Glutamatergic neuron (in vitro differentiated cells): ENCODE data around the gene UBE2D1. TPM values are rescaled to one million over a fixed set of nuclear protein-coding genes. Genes with fewer than 3 reads are reported as not detected.

Source experiments
- DNase-seq: peaks from one replicate; pipeline ENCODE4 v3.0.0; 2022
- H3K27ac Mint-ChIP-seq: one replicate; pipeline ENCODE4 v1.8.0; 2020; ENCODE audit warnings: mild to moderate bottlenecking, mixed read lengths, inconsistent platforms; ENCODE audit not compliant: unreplicated experiment
- H3K27me3 Mint-ChIP-seq: one replicate; pipeline ENCODE4 v1.8.0; 2020; ENCODE audit warnings: mild to moderate bottlenecking, moderate library complexity, mixed read lengths, inconsistent platforms; ENCODE audit not compliant: unreplicated experiment
- H3K36me3 Mint-ChIP-seq: one replicate; pipeline ENCODE4 v1.8.0; 2020; ENCODE audit warnings: mild to moderate bottlenecking, mixed read lengths, inconsistent platforms; ENCODE audit not compliant: unreplicated experiment
- H3K4me1 Mint-ChIP-seq: one replicate; pipeline ENCODE4 v1.8.0; 2020; ENCODE audit warnings: mild to moderate bottlenecking, low read depth, mixed read lengths, inconsistent platforms; ENCODE audit not compliant: unreplicated experiment
- H3K4me3 Mint-ChIP-seq: one replicate; pipeline ENCODE4 v1.8.0; 2020; ENCODE audit warnings: mild to moderate bottlenecking, mixed read lengths, inconsistent platforms; ENCODE audit not compliant: unreplicated experiment
- H3K9me3 Mint-ChIP-seq: one replicate; pipeline ENCODE4 v1.8.0; 2020; ENCODE audit warnings: mild to moderate bottlenecking, moderate library complexity, mixed read lengths, inconsistent platforms; ENCODE audit not compliant: unreplicated experiment
- CTCF ChIP-seq: fragments of 200-600 bp; sonication (generic); IDR thresholded peaks from one replicate; pipeline ENCODE4 v1.5.0; 2021; ENCODE audit not compliant: partially characterized antibody, unreplicated experiment
- total RNA-seq: library from RNA; stranded (reverse); fragmentation: NEBNext Ultra II Directional; extraction: Animal tissue kit (Norgen Biotek cat#: 25700); gene quantifications from one replicate; pipeline ENCODE4 v1.2.1, GENCODE V29; 2021; ENCODE audit not compliant: unreplicated experiment

Gene UBE2D1
- total RNA-seq, 1 donor from 2014 or later = 48.1 TPM

- Mint-ChIP-seq H3K9me3 (no peaks in the 10 kb centered on the region), H3K4me3 (no peak overlapping the region), H3K27ac (no peak overlapping the region), H3K36me3 (no peaks in the 10 kb centered on the region), H3K4me1 (no peaks in the 10 kb centered on the region), H3K27me3 (peaks cover 3% of the 10 kb centered on the region)
- no peak for DNase-seq
- TF ChIP-seq CTCF = no peak
These were observed 36.7 kb downstream of the UBE2D1 start for GRCh38 chr10:58371473-58371872.

- DNase-seq = no peak
- no peaks in the 10 kb centered on the region for H3K9me3 Mint-ChIP-seq
- no peaks in the 10 kb centered on the region for H3K36me3 Mint-ChIP-seq
- H3K4me1 Mint-ChIP-seq = no peaks in the 10 kb centered on the region
- peaks cover 2% of the 10 kb centered on the region for H3K27me3 Mint-ChIP-seq
- TF ChIP-seq CTCF = no peak
- H3K27ac Mint-ChIP-seq = no peak overlapping the region
- no peak overlapping the region for H3K4me3 Mint-ChIP-seq
These were observed 38.0 kb downstream of the UBE2D1 start for GRCh38 chr10:58372607-58373441.

- H3K4me3 Mint-ChIP-seq = no peak overlapping the region
- H3K9me3 Mint-ChIP-seq = no peaks in the 10 kb centered on the region
- H3K27ac Mint-ChIP-seq = no peak overlapping the region
- H3K36me3 Mint-ChIP-seq = no peaks in the 10 kb centered on the region
- no peak for TF ChIP-seq CTCF
- no peaks in the 10 kb centered on the region for H3K4me1 Mint-ChIP-seq
- DNase-seq = no peak
- H3K27me3 Mint-ChIP-seq = peaks cover 2% of the 10 kb centered on the region
These were observed 38.6 kb downstream of the UBE2D1 start for GRCh38 chr10:58373442-58373827.

GRCh38 chr10:58382489-58382995, 47.7 kb downstream of the UBE2D1 start:
- Mint-ChIP-seq H3K27ac (no peak overlapping the region), H3K4me1 (peaks cover 3% of the 10 kb centered on the region)

More at GRCh38 chr10:58382489-58382995, 47.7 kb downstream of the UBE2D1 start:
- no peak for TF ChIP-seq CTCF
- no peak for DNase-seq
- H3K36me3 Mint-ChIP-seq = no peaks in the 10 kb centered on the region
- H3K27me3 Mint-ChIP-seq = peaks cover 2% of the 10 kb centered on the region
- peaks cover 4% of the 10 kb centered on the region for H3K9me3 Mint-ChIP-seq
- H3K4me3 Mint-ChIP-seq = no peak overlapping the region
